SK-MEL-5 (cell line): ENCODE data around the gene CYTH4. TPM values are rescaled to one million over a fixed set of nuclear protein-coding genes. Genes with fewer than 3 reads are reported as not detected.

Experiments used
- DNase-seq: peaks from one replicate; pipeline ENCODE4 v3.0.0-alpha.2; 2016; ENCODE audit warnings: low read depth, low spot score
- in situ Hi-C: cut with HindIII; loops from 2 replicates; pipeline ENCODE4 v1.10.0; 2016; ENCODE audit warnings: low sequenced_read_pairs, high pct_unique_total_duplicates, low pct_unique_long_range_greater_than_20kb
- total RNA-seq: library from RNA; depleted of rRNA; stranded (reverse); fragments of >200 nt; shearing (Covaris generic); gene quantifications from 2 replicates; pipeline ENCODE4 v1.2.3, GENCODE V29; 2014

CYTH4 gene
- total RNA-seq, 1 experiment from 2014 or later, result 0.08 TPM

GRCh38 chr22:37280718-37281117, 1.6 kb upstream of the CYTH4 start:
- in situ Hi-C loops, result no loop called here
- DNase-seq, result no peak

- in situ Hi-C loops, result no loop called here
- DNase-seq, result no peak
Measured at GRCh38 chr22:37281195-37281594, 1.1 kb upstream of the CYTH4 start.

GRCh38 chr22:37281646-37282384, 493 bp upstream of the CYTH4 start:
- no peak for DNase-seq
- in situ Hi-C loops, result no loop called here

- no peak for DNase-seq
- in situ Hi-C loops, result no loop called here
Measured at GRCh38 chr22:37283393-37283937, 1.2 kb downstream of the CYTH4 start.

- no peak for DNase-seq
- in situ Hi-C loops, result no loop called here
Measured at GRCh38 chr22:37284126-37284804, 2.0 kb downstream of the CYTH4 start.

- no peak for DNase-seq
- in situ Hi-C loops, result no loop called here
Measured at GRCh38 chr22:37284805-37285355, 2.6 kb downstream of the CYTH4 start.

- in situ Hi-C loops, result no loop called here
- no peak for DNase-seq
Measured at GRCh38 chr22:37285937-37286336, 3.6 kb downstream of the CYTH4 start.

GRCh38 chr22:37287550-37287951, 5.2 kb downstream of the CYTH4 start:
- in situ Hi-C loops, result no loop called here
- no peak for DNase-seq

- DNase-seq, result no peak
- in situ Hi-C loops, result no loop called here
Measured at GRCh38 chr22:37288521-37288920, 6.2 kb downstream of the CYTH4 start.

GRCh38 chr22:37289156-37289735, 6.9 kb downstream of the CYTH4 start:
- in situ Hi-C loops, result no loop called here

GRCh38 chr22:37290737-37291136, 8.4 kb downstream of the CYTH4 start:
- in situ Hi-C loops, result no loop called here
- no peak for DNase-seq

More at GRCh38 chr22:37289156-37289735, 6.9 kb downstream of the CYTH4 start:
- no peak for DNase-seq

- DNase-seq, result no peak
- in situ Hi-C loops, result no loop called here
Measured at GRCh38 chr22:37291559-37292298, 9.4 kb downstream of the CYTH4 start.

- in situ Hi-C loops, result no loop called here
- DNase-seq, result no peak
Measured at GRCh38 chr22:37292641-37293040, 10.3 kb downstream of the CYTH4 start.

- in situ Hi-C loops, result no loop called here
- no peak for DNase-seq
Measured at GRCh38 chr22:37293172-37293571, 10.9 kb downstream of the CYTH4 start.

GRCh38 chr22:37294747-37295146, 12.4 kb downstream of the CYTH4 start:
- in situ Hi-C loops, result no loop called here

GRCh38 chr22:37295213-37295886, 13.0 kb downstream of the CYTH4 start:
- no peak for DNase-seq
- in situ Hi-C loops, result no loop called here

More at GRCh38 chr22:37294747-37295146, 12.4 kb downstream of the CYTH4 start:
- no peak for DNase-seq

GRCh38 chr22:37295946-37296345, 13.6 kb downstream of the CYTH4 start:
- in situ Hi-C loops, result no loop called here
- DNase-seq, result no peak
